GM19043 (cell line): ENCODE measurements around the gene ARPP21.

ENCODE experiments used
- ATAC-seq: cut with Tn5 transposase; IDR thresholded peaks from one replicate; pipeline ENCODE4 v1.9.1; 2021; ENCODE audit warnings: low read depth; ENCODE audit not compliant: unreplicated experiment

Gene ARPP21

DNA sequence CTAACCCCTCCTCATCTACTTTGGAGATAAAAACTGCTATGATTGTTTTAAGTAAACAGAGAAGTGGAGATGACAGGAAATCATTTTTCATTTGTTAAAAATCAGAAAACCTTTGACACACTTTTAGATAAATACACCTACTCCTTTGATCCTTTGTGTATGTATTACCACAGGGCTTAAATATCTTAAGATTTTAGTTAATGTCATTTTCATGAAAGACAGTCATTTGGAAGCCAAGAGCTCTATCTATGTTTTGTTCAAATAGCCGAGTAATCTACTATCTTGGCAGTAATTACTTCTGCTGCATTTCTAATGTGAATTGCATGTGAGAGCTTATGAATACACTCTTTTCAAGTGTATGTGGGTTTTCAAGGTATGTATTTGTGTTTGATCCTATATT lies 2.0 kb downstream of the ARPP21 start:
- ATAC-seq, result no peak

DNA sequence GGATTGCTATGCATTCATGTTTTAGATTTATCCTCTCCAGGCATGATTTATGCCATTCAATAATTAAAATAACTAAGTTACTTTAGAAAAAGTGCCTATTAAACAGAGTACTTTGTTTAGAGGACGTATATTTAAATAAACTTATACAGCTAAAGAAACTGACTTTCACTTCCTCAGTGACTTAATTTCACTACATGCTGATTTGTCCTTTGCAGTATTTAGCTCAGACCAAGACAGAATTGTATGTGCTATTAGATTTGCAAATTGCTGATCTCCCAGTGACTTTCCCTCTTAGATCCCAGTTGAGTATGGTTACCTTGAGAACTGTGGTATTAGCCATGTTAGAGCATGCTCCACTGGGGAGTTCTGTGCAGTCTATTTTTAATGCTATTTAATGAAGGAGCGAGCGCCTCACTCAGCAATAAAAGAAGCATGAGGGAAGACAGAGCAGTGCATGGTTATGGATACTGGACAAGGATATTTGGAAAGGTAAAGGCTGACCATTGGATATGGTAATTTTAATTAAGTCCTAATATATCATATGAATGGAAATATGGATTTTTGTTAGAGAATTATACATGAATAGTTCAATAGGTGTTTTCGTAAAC lies 2.7 kb downstream of the ARPP21 start:
- no peak for ATAC-seq

DNA sequence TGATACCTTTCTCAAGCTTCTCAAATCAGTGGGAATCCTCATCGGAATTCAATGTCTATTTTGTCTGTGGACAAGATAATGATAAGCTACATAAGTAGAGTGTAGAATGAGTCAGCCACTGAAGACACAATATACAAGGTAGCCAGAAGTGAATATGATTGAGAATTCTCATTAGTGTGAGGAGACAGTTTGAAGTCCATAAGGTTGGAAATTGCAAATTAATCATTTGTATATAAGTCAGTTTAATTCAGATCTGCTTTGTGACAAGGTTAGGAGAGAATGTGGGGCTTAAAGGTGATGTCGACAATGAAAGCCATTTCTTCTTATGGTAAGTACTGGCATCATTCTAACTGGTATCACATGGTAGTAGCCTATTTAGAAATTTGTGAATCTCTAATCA lies 4.2 kb downstream of the ARPP21 start:
- no peak for ATAC-seq

DNA sequence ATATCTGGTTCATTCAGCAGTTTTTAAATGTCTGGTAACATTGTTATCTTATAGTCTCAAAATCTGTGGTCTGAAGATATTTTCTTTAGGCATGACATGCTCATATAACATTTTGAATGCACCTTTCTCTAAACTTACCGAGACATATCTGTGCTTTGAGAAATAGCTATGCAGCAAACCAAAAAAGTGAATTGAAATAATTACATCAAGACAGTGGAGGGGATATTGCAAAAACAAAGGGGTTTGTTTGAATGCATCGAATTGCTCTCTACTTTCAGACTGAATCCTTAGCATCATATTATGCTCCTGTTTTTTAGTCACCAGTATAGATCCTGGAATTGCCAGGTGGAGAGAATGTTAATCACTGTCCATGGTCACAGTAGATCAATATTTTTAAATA lies 5.1 kb downstream of the ARPP21 start:
- no peak for ATAC-seq

DNA sequence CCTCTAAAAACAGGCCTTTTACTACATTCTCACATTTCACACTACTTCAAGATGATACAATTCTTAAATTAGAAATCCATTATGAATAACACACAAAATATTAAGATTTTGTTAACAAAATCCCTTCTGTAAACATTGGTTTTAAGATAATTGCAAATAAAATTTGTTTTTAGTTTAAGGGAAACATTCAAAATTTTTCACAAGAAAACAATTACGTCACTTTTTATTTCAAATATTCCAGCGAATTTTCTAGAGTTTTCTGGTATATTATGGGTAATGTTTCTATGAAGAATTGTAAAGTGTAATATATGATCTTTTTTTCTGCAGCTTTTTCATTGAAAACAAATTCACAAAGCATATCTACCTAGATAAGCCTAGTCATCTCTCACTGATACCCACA lies 5.9 kb downstream of the ARPP21 start:
- ATAC-seq, result no peak

DNA sequence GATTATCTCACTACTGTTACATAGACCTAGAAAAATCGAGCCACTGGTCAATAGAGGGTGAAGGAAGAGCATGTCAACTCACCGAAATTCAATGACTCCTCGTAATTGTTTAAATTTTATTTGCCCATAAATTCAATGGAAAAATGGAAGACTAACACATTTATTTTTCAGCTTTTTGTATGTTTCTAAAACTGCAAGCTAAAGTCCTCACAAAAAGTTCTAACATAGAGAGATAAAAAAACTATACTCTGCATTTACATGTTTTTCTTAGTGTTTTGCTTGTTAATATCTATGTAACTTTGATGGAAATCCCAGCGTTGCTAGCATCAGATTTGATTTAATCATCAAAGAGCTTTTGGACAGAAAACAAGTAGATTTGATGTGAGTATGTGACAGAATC lies 6.8 kb downstream of the ARPP21 start:
- no peak for ATAC-seq

DNA sequence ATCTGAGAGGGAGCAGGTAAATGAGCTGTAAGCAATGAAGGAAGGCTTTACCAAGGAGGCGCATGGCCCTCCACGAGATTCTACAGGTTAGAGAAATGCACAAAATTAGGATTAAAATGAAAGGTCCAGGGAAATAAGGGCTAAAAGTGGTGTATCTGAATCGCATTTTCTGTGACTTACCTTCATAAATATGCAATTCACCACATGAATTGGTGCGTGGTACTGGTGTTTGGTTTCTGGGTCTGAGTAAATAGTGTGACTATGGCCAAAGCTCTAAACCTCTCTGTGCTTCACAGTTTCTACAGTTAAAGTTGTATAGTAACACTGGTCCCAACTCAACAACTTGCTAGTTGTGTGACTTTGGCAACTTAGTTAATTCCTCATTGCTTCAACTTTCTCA lies 8.1 kb downstream of the ARPP21 start:
- ATAC-seq, result no peak

DNA sequence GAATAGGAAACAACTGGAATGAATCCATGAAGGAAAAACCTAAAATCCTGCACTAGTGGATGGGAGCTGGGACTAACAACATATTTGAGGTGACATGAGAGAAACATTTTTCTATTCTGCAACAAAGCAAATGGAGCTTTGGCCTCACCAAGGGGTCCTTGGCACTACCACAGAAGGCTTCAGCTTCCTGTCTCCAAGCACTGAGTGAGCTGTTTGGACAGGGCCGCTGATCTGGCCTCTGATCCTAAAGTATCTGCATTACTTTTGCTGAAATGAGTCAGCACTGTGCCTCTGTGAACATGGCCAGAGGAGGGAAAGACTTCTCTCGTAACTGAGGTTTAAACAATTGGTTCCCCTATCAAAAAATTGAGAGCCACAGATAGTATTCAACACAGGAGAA lies 9.0 kb downstream of the ARPP21 start:
- ATAC-seq, result no peak

DNA sequence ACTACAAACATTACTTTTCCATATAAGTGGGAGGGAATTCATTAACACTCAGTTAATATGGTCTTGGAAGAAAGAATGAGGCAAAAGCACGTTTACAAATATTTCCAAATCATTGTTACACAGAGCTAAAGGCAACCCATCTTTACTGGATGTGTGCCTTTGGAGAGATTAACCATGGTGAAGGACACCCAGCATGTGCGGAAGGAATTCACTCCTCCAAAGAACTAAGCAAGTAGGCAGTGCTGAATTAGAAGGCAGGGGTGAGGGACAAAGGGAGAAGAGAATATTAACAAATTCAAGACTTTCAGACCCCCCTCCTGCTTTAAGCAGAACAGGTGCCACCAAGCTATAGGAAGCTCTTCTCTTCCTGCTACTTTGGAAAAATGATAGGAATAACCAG lies 10.1 kb downstream of the ARPP21 start:
- ATAC-seq, result no peak

DNA sequence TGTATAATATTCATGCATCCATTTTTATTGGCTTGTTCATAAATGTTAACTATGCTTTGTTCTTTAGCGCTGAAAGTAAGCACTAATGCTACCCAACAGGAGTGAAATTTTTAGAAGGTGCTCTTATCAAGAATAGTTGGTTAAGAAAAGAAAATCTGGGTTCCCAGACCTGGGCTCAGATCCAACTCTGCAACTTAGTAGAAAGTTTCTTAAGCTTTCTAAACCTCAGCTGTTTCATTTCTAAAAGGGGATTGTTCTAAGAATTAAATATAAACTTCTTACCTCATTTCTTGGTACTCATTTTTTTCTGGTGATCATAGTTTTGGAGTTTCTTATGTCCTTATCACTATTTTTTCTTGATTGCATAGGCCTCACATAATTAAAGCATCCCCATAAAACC lies 12.1 kb downstream of the ARPP21 start:
- no peak for ATAC-seq

DNA sequence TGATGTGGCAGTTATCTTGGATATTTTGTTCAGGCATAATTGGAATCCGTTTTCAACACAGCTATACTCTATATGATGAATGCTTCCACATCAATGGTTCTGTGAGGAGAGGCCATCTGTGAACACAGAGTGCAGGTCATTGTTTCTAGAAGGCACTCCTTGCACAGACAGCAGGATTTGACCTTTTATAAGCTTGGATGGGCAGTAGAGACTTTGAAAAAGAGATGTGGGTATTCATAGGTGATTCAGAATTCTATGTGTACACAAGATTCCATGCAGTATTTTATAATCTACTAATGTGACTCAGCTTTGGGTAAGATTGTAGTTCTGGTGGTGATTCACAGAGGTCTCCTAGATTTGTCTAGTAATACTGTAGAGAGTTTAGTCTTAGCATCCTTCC lies 12.5 kb downstream of the ARPP21 start:
- ATAC-seq, result no peak

DNA sequence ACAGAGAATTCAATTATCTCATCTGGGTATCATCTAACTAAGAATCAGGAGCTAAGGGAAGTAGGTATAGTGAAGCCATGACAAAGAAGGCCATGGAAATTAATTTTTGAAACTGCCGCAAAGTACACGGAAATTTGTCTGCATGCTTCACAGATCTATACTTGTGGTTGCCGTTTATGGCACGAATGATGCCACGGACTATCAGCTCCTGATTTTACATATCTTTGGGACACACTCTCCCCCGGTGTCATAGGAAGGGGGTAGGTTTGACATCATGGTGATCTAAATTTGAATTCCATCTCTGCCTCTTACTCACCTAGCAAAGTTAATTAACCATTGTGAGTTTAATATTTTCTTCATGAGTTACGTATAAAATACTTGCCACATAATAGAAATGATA lies 14.0 kb downstream of the ARPP21 start:
- no peak for ATAC-seq

DNA sequence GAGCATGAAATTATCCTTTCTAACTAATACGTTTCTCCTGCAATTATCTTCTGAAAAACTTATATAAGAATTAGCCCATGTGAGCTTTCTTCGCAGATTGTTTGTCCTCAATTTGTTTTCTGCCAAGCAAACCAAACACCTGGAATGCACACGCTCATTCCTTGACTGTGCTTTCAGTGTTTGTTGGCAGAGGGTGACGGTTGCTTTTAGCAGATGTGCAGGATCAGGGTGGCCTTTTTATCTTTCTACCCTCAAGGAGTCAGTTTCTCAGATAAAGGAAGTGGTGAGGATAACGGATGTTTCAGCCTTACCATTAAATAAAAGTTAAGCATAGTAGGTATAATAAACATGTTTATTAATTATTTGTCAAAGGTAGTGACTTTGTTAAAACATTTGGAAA lies 15.2 kb downstream of the ARPP21 start:
- ATAC-seq, result no peak

DNA sequence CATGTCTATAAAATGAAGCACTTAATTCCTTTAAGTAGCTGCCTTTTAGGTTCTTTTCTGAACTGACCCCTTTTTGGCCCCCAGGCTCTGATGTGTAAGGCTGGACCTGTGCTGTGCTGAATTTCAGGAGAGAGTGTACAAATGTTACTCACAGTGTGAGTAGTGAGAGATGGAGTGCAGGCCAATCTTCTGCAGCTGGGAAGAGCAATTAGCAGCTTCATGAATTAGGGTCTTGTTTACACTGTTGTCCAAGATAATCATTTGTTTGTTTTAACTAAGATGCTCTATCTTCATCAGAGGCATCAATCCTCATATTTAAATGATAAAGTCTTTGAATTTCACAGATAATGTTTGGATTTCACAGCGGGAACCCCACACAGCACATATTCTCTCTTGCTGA lies 19.4 kb downstream of the ARPP21 start:
- no peak for ATAC-seq

DNA sequence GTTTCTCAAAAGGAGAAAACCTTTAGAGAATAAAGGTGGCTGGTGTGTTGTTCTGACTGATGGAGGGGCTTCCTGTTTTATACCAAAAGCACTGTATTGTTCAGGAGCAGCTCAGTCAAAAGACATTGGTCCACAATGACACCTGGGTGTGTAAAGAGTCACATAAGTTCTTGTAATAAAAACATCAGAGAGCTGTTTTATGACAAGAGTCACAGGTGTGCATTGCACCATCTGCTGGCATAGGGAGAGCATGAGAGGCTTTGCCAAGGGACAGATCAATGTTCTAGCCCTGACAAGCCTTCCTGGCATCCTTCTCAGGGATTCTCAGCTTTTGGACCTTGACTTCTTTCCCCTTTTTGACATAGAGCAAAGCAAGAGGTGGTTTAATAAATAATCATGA lies 20.4 kb downstream of the ARPP21 start:
- ATAC-seq, result no peak

DNA sequence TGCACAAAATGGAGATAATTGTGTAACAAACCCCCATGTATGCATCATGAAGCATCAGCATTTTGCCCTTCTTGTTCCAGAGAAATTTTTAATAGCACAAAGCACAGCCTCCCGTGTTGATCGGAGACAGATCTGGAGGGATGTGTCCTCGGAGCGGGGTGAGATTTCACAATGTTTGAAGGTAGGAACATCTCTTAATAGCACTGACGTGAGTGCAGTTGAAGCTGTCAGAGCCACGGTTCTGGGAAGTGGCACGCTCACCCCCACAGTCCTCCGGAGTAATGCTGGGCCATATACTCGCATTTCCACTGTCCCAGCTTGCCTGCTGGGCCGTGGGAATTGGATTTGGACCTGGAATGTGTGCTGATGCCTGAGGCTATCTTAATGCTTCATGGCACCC lies 24.1 kb downstream of the ARPP21 start:
- no peak for ATAC-seq

DNA sequence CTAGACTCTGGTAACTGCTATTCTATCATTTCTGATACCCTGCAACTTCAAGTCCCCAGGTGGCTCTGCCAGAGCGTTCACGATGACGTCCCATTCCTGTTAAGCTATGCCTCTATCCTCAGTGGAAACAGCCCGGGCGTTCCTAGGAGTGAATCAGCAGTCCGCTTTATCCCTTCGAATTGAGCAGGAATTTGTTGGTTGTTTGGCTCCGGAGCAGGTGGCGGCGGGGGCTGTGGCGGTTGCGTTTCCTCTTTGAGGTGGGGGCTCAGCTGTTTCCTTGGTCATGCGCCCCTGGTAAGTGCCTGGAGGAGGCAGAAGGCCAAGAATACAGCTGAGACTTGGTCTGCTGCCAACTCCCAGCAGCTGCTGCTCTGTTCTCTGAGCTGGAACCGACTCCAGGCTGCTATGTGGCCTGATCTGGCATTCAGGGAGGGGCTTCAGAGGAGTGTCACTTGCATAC lies 25.2 kb downstream of the ARPP21 start:
- ATAC-seq, result peak; percentile 71

DNA sequence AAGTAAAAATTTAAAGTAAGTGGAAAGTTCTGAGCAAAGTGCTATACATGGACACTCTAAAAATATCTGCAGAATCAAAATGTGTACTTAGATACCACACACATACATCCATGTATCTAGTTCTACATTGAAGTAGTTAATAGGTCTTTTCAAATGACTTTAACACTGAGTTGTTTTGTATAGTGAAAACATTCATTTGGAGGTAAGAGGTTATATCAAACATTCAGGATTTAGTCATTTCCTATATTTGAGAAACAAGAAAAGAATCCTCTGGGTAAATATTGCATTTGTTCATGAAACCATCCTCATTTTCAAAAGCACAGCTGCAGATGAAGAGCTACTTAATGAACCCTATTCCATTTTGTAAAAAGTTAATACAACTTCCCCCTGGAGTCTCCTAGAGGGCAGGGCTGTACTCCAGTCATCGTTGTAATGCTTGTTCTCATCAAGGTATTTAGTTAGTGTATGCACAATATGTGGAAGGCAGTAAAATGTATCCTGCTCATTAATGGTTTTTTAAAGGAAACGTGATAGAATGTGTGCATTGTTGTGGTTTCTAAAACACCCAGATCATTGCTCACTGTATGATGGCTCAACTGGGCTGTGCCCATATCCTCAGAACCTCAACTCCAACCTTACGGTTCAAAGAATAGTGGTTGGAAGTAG lies 26.2 kb downstream of the ARPP21 start:
- no peak for ATAC-seq

DNA sequence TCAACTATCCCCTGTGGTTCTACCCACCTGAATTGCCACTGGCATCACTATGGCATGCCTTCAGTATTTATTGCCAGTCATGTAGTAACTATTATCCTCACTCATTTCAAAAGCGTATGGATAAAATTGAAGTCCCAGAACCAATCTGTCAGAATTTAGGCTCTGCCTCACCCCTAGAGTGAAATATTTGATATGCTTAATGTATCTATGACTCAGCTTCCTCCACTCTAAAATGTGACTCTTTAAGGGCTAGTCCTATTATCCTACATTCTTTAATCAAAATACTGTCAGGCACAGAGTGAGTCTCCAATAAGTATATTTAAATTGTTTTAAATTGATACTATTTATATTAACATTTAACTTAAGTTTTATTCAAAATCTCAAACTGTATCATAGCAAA lies 27.6 kb downstream of the ARPP21 start:
- ATAC-seq, result no peak

DNA sequence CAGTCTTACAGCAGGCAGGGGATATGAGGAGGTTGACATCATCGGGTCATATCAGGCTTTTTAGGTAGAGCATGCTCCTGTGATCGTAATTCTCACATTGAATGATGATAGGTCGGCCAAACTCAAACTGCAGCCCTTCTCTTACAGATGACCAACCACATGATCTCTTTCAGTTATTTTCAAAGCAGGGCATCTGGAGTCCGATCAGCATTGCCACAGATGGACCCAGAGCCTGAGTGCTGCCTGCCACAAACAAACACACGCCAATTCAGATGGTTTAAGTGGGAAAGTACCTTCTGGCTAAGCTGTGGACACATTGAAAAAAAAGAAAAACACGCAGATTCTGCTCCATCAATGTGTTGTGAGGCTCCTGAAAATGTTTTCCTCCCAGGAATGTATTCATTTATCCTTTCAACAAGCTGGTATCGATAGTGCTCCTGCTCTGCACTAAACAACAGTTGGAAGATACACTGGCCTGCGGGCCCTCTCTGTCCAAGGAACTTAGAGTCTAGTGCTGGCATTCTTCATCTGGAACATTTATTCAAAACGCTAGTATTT lies 31.2 kb downstream of the ARPP21 start:
- no peak for ATAC-seq

DNA sequence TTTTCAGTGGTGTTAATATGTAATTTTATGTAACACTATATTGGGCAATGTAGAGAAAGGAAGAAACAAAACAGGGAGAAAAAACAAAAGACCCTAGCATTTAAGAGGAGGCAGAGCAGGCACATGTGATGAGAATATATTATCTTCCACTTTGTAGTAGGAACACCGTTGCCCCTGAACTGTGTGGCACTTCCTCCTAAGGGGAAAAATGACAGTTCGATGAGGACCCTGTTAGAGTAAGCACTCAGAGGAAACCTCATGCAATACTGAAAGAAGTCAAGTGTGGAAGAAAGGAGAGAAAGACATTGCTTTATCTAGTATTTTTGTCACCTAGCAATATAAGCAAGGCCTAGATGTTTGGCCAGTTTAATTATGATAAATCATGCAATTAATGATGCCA lies 32.2 kb downstream of the ARPP21 start:
- no peak for ATAC-seq

DNA sequence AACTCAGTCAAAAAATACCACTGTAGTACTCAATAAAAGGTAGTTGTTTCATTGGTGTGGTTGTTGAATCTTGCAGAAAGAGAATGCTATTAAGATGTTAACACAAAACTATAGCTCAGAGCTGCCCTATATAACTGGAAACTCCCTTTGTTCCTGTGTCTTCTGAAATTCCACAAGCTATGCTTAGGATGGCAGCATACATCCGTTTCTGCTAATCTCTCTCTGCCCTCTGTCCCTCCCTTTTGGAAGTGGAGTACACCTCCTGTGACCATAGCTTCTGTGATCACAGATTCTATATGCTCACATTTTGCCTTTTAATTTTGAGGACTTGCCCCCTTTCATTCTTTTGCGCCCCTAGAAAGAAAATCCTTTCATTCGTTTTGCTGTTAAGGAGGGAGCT lies 33.7 kb downstream of the ARPP21 start:
- no peak for ATAC-seq
